Measurements from ENCODE around the gene NUP42.

NUP42 gene

GRCh38 chr7:23234569-23235296 is 52.9 kb downstream of the NUP42 start:
- no peak overlapping the region for H3K4me3 ChIP-seq (replicated peaks; ENCODE audit: insufficient read depth, low read length)
- TF ChIP-seq, protein P1, sequence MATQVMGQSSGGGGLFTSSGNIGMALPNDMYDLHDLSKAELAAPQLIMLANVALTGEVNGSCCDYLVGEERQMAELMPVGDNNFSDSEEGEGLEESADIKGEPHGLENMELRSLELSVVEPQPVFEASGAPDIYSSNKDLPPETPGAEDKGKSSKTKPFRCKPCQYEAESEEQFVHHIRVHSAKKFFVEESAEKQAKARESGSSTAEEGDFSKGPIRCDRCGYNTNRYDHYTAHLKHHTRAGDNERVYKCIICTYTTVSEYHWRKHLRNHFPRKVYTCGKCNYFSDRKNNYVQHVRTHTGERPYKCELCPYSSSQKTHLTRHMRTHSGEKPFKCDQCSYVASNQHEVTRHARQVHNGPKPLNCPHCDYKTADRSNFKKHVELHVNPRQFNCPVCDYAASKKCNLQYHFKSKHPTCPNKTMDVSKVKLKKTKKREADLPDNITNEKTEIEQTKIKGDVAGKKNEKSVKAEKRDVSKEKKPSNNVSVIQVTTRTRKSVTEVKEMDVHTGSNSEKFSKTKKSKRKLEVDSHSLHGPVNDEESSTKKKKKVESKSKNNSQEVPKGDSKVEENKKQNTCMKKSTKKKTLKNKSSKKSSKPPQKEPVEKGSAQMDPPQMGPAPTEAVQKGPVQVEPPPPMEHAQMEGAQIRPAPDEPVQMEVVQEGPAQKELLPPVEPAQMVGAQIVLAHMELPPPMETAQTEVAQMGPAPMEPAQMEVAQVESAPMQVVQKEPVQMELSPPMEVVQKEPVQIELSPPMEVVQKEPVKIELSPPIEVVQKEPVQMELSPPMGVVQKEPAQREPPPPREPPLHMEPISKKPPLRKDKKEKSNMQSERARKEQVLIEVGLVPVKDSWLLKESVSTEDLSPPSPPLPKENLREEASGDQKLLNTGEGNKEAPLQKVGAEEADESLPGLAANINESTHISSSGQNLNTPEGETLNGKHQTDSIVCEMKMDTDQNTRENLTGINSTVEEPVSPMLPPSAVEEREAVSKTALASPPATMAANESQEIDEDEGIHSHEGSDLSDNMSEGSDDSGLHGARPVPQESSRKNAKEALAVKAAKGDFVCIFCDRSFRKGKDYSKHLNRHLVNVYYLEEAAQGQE (IDR thresholded peaks at IDR 0.05; ENCODE audit: insufficient replicate concordance, low read depth) = no peak
- TF ChIP-seq CTCF (IDR thresholded peaks at IDR 0.05; ENCODE audit: insufficient read depth, low read length) = no peak
- no peak for TF ChIP-seq POLR2AphosphoS5 (IDR thresholded peaks at IDR 0.05; ENCODE audit: low read depth)
- no peak for TF ChIP-seq GABPA (IDR thresholded peaks at IDR 0.05; ENCODE audit: low read depth)
- TF ChIP-seq SPI1 (IDR thresholded peaks at IDR 0.05; ENCODE audit: borderline replicate concordance, low read depth) = no peak
- DNase-seq (ENCODE audit: low read depth in 1 of 2, low spot score in 1 of 2) = no peak
- no peaks in the 10 kb centered on the region for H3K27me3 ChIP-seq (ENCODE audit: insufficient read depth, poor library complexity, severe bottlenecking)
- no peak overlapping the region for H3K27ac ChIP-seq (replicated peaks)

- Histone ChIP-seq H3K4me3 (replicated peaks; ENCODE audit: insufficient read depth, low read length) (no peak overlapping the region), H3K27ac (replicated peaks) (no peak overlapping the region), H3K27me3 (ENCODE audit: insufficient read depth, poor library complexity, severe bottlenecking) (no peaks in the 10 kb centered on the region)
- no peak for DNase-seq (ENCODE audit: low read depth in 1 of 2, low spot score in 1 of 2)
- TF ChIP-seq GABPA (IDR thresholded peaks at IDR 0.05; ENCODE audit: low read depth) (no peak), SPI1 (IDR thresholded peaks at IDR 0.05; ENCODE audit: borderline replicate concordance, low read depth) (no peak), CTCF (IDR thresholded peaks at IDR 0.05; ENCODE audit: insufficient read depth, low read length) (no peak), POLR2AphosphoS5 (IDR thresholded peaks at IDR 0.05; ENCODE audit: low read depth) (no peak)
- TF ChIP-seq, protein P1 (IDR thresholded peaks at IDR 0.05; ENCODE audit: insufficient replicate concordance, low read depth) = no peak
Observed at GRCh38 chr7:23235813-23236221, 54.0 kb downstream of the NUP42 start.

GRCh38 chr7:23237000-23237399 is 55.2 kb downstream of the NUP42 start:
- no peak for TF ChIP-seq POLR2AphosphoS5 (IDR thresholded peaks at IDR 0.05; ENCODE audit: low read depth)
- no peak for TF ChIP-seq GABPA (IDR thresholded peaks at IDR 0.05; ENCODE audit: low read depth)
- no peak for TF ChIP-seq SPI1 (IDR thresholded peaks at IDR 0.05; ENCODE audit: borderline replicate concordance, low read depth)
- TF ChIP-seq, protein P1 (IDR thresholded peaks at IDR 0.05; ENCODE audit: insufficient replicate concordance, low read depth) = no peak
- no peak for TF ChIP-seq CTCF (IDR thresholded peaks at IDR 0.05; ENCODE audit: insufficient read depth, low read length)
- no peaks in the 10 kb centered on the region for H3K27me3 ChIP-seq (ENCODE audit: insufficient read depth, poor library complexity, severe bottlenecking)
- no peak overlapping the region for H3K4me3 ChIP-seq (replicated peaks; ENCODE audit: insufficient read depth, low read length)
- H3K27ac ChIP-seq (replicated peaks) = no peak overlapping the region
- DNase-seq (ENCODE audit: low read depth in 1 of 2, low spot score in 1 of 2) = no peak
